Astrocyte (in vitro differentiated cells and primary cell): ENCODE measurements around the gene TSPAN4. TPM values are rescaled to one million over a fixed set of nuclear protein-coding genes. Genes with fewer than 3 reads are reported as not detected.

Source experiments
- DNase-seq: peaks from one replicate; pipeline ENCODE4 v3.0.0-alpha.2; 2010; ENCODE audit warnings: low read depth
- FAIRE-seq: peaks from 2 replicates; lab custom pipeline; 2011; peaks lifted over from hg19 to GRCh38; lab: Jason Lieb, UNC
- H2AFZ ChIP-seq: 2 replicates; pipeline ENCODE4 v1.6.0; 2012; ENCODE audit warnings: low read depth, low read length, inconsistent platforms
- H3K27ac ChIP-seq: 2 replicates; pipeline ENCODE4 v1.5.1; 2011; ENCODE audit warnings: low read depth, low read length, inconsistent platforms
- H3K27me3 ChIP-seq: 2 replicates; pipeline ENCODE4 v1.6.0; 2011; ENCODE audit warnings: low read length, inconsistent platforms; ENCODE audit not compliant: insufficient read depth
- H3K36me3 ChIP-seq: 2 replicates; pipeline ENCODE4 v1.5.1; 2011; ENCODE audit warnings: low read length, inconsistent platforms; ENCODE audit not compliant: insufficient read depth
- H3K4me1 ChIP-seq: 2 replicates; pipeline ENCODE4 v1.5.1; 2011; ENCODE audit warnings: low read length, inconsistent platforms; ENCODE audit not compliant: insufficient read depth
- H3K4me2 ChIP-seq: 2 replicates; pipeline ENCODE4 v1.6.0; 2012; ENCODE audit warnings: low read length, inconsistent platforms
- H3K4me3 ChIP-seq: 2 replicates; pipeline ENCODE4 v1.5.1; 2011; ENCODE audit warnings: low read depth, mild to moderate bottlenecking, low read length, inconsistent platforms; ENCODE audit not compliant: insufficient read depth
- H3K79me2 ChIP-seq: 2 replicates; pipeline ENCODE4 v1.6.0; 2012; ENCODE audit warnings: mild to moderate bottlenecking, low read length, inconsistent platforms; ENCODE audit not compliant: insufficient read depth
- H3K9ac ChIP-seq: 2 replicates; pipeline ENCODE4 v1.6.0; 2012; ENCODE audit warnings: mild to moderate bottlenecking, low read length, inconsistent platforms
- H3K9me3 ChIP-seq: 2 replicates; pipeline ENCODE4 v1.5.1; 2012; ENCODE audit warnings: low read depth, mild to moderate bottlenecking, low read length, inconsistent platforms; ENCODE audit not compliant: insufficient read depth
- H4K20me1 ChIP-seq: 2 replicates; pipeline ENCODE4 v1.6.0; 2012; ENCODE audit warnings: low read length, inconsistent platforms; ENCODE audit not compliant: insufficient read depth
- H3K27ac Mint-ChIP-seq: one replicate; pipeline ENCODE4 v1.8.0; 2021; ENCODE audit warnings: mild to moderate bottlenecking, mixed read lengths; ENCODE audit not compliant: unreplicated experiment
- H3K27me3 Mint-ChIP-seq: one replicate; pipeline ENCODE4 v1.8.0; 2021; ENCODE audit warnings: low read depth, mixed read lengths; ENCODE audit not compliant: unreplicated experiment
- H3K36me3 Mint-ChIP-seq: one replicate; pipeline ENCODE4 v1.8.0; 2021; ENCODE audit warnings: low read depth, mixed read lengths; ENCODE audit not compliant: unreplicated experiment
- H3K4me1 Mint-ChIP-seq: one replicate; pipeline ENCODE4 v1.8.0; 2021; ENCODE audit warnings: low read depth, mixed read lengths; ENCODE audit not compliant: unreplicated experiment
- H3K4me3 Mint-ChIP-seq: one replicate; pipeline ENCODE4 v1.8.0; 2021; ENCODE audit warnings: mild to moderate bottlenecking, moderate library complexity, mixed read lengths; ENCODE audit not compliant: unreplicated experiment
- H3K9me3 Mint-ChIP-seq: one replicate; pipeline ENCODE4 v1.8.0; 2021; ENCODE audit warnings: mild to moderate bottlenecking, mixed read lengths; ENCODE audit not compliant: unreplicated experiment
- EZH2 ChIP-seq: IDR thresholded peaks from 2 replicates; pipeline ENCODE4 v1.6.1; 2012; ENCODE audit warnings: mild to moderate bottlenecking, low read length, inconsistent platforms; ENCODE audit not compliant: insufficient read depth
- total RNA-seq: library from RNA; stranded (reverse); gene quantifications from 2 replicates; pipeline ENCODE4 v1.2.1, GENCODE V29; 2021
- TF ChIP-seq, protein P1 (sequence below): IDR thresholded peaks from 2 replicates; pipeline ENCODE4 v1.5.1; 2011; ENCODE audit warnings: low read depth, mild to moderate bottlenecking, inconsistent platforms, low read length, moderate library complexity; ENCODE audit not compliant: insufficient read depth

The TSPAN4 gene
- total RNA-seq, 1 donor from 2014 or later: 69.5 TPM

- H3K27me3 ChIP-seq: no peaks in the 10 kb centered on the region
- H3K4me3 ChIP-seq: no peak overlapping the region
- FAIRE-seq (no peak), DNase-seq (no peak)
- no peaks in the 10 kb centered on the region for H3K79me2 ChIP-seq
- H3K27ac ChIP-seq: no peak overlapping the region
- Mint-ChIP-seq H3K27me3 (no peaks in the 10 kb centered on the region), H3K9me3 (no peaks in the 10 kb centered on the region), H3K4me1 (no peaks in the 10 kb centered on the region), H3K36me3 (peaks cover 2% of the 10 kb centered on the region), H3K27ac (peak overlapping the region; percentile 77), H3K4me3 (no peak overlapping the region)
- TF ChIP-seq, protein P1, sequence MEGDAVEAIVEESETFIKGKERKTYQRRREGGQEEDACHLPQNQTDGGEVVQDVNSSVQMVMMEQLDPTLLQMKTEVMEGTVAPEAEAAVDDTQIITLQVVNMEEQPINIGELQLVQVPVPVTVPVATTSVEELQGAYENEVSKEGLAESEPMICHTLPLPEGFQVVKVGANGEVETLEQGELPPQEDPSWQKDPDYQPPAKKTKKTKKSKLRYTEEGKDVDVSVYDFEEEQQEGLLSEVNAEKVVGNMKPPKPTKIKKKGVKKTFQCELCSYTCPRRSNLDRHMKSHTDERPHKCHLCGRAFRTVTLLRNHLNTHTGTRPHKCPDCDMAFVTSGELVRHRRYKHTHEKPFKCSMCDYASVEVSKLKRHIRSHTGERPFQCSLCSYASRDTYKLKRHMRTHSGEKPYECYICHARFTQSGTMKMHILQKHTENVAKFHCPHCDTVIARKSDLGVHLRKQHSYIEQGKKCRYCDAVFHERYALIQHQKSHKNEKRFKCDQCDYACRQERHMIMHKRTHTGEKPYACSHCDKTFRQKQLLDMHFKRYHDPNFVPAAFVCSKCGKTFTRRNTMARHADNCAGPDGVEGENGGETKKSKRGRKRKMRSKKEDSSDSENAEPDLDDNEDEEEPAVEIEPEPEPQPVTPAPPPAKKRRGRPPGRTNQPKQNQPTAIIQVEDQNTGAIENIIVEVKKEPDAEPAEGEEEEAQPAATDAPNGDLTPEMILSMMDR: no peak
- no peak for TF ChIP-seq EZH2
- no peaks in the 10 kb centered on the region for H3K9me3 ChIP-seq
- no peaks in the 10 kb centered on the region for H3K36me3 ChIP-seq
- H4K20me1 ChIP-seq: peaks cover 8% of the 10 kb centered on the region
- no peak overlapping the region for H3K9ac ChIP-seq
- peaks cover 4% of the 10 kb centered on the region for H3K4me1 ChIP-seq
- H2AFZ ChIP-seq: no peak overlapping the region
- no peak overlapping the region for H3K4me2 ChIP-seq
These were observed 25.3 kb downstream of the TSPAN4 start for GRCh38 chr11:867856-868358.

DNA sequence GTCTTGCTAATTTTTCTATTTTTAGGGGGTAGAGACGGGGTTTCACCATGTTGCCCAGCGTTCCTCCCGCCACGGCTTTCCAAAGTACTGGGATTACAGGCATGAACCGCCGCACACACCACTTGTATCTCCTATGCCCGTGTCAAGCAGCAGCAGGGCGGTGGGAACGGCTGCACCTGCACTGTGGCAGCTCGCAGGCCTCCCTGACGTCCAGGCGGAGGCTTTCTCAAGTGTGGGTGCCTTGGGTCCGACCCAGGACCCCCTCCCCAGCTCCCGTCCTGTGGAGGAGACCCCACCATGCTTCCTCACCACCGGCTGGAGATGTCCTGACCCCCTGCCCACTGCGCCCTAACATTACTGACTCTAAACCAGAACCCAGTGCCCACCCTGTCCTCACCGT, 25.7 kb downstream of the TSPAN4 start:
- DNase-seq (no peak), FAIRE-seq (no peak)
- H3K4me2 ChIP-seq: no peak overlapping the region
- H3K36me3 ChIP-seq: no peaks in the 10 kb centered on the region
- H3K4me3 ChIP-seq: no peak overlapping the region
- no peaks in the 10 kb centered on the region for H3K79me2 ChIP-seq
- Mint-ChIP-seq H3K27me3 (no peaks in the 10 kb centered on the region), H3K4me1 (no peaks in the 10 kb centered on the region), H3K36me3 (peaks cover 2% of the 10 kb centered on the region), H3K27ac (peak overlapping the region; percentile 77), H3K4me3 (no peak overlapping the region), H3K9me3 (no peaks in the 10 kb centered on the region)
- no peaks in the 10 kb centered on the region for H3K9me3 ChIP-seq
- H3K4me1 ChIP-seq: peaks cover 4% of the 10 kb centered on the region
- no peak overlapping the region for H2AFZ ChIP-seq
- H4K20me1 ChIP-seq: peaks cover 8% of the 10 kb centered on the region
- H3K9ac ChIP-seq: no peak overlapping the region
- H3K27me3 ChIP-seq: no peaks in the 10 kb centered on the region
- H3K27ac ChIP-seq: no peak overlapping the region
- no peak for TF ChIP-seq EZH2
- TF ChIP-seq, protein P1: no peak

DNA sequence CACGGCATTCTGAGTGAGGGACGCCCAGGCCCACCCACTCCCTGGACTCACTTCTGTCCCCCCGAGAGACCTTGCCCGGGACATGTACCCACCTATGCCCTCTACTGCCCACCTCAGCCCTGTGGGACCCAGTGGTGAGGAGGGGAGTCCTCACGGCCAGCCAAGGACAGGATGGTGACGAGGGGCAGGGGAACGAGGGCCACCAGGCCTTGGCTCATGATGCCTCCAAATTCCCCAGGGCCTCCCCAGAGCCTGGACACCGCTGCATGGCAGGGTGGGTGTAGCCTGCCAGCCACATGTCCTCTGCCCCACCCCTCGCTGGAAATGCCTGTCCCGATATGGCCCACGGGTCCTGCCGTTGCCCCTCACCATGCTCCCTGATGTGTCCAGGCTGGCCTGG, 26.1 kb downstream of the TSPAN4 start:
- Histone ChIP-seq H3K9me3 (no peaks in the 10 kb centered on the region), H3K9ac (no peak overlapping the region), H3K4me2 (no peak overlapping the region), H3K79me2 (no peaks in the 10 kb centered on the region), H3K36me3 (no peaks in the 10 kb centered on the region), H3K4me1 (peaks cover 4% of the 10 kb centered on the region), H3K4me3 (no peak overlapping the region), H2AFZ (no peak overlapping the region), H3K27me3 (no peaks in the 10 kb centered on the region), H4K20me1 (peaks cover 13% of the 10 kb centered on the region), H3K27ac (no peak overlapping the region)
- H3K27me3 Mint-ChIP-seq: no peaks in the 10 kb centered on the region
- H3K36me3 Mint-ChIP-seq: peaks cover 2% of the 10 kb centered on the region
- FAIRE-seq (no peak), DNase-seq (no peak)
- no peak overlapping the region for H3K27ac Mint-ChIP-seq
- TF ChIP-seq, protein P1: no peak
- no peak for TF ChIP-seq EZH2
- no peak overlapping the region for H3K4me3 Mint-ChIP-seq
- no peaks in the 10 kb centered on the region for H3K4me1 Mint-ChIP-seq
- no peaks in the 10 kb centered on the region for H3K9me3 Mint-ChIP-seq
